GM18951 (cell line): ENCODE results near the gene SLCO4A1.

Experiments
- POLR2A ChIP-seq: IDR thresholded peaks from 4 replicates; pipeline ENCODE4 v1.6.1; 2011; ENCODE audit warnings: mild to moderate bottlenecking; ENCODE audit not compliant: insufficient read length, insufficient read depth; ENCODE audit errors: extremely low read depth
- in situ Hi-C: fragments of 300-500 bp; cut with MboI; formaldehyde crosslinking; loops from one replicate; pipeline ENCODE4 v1.12.0; 2022; ENCODE audit warnings: low sequenced_read_pairs, mixed read lengths, inconsistent platforms; ENCODE audit not compliant: unreplicated experiment

Gene SLCO4A1

DNA sequence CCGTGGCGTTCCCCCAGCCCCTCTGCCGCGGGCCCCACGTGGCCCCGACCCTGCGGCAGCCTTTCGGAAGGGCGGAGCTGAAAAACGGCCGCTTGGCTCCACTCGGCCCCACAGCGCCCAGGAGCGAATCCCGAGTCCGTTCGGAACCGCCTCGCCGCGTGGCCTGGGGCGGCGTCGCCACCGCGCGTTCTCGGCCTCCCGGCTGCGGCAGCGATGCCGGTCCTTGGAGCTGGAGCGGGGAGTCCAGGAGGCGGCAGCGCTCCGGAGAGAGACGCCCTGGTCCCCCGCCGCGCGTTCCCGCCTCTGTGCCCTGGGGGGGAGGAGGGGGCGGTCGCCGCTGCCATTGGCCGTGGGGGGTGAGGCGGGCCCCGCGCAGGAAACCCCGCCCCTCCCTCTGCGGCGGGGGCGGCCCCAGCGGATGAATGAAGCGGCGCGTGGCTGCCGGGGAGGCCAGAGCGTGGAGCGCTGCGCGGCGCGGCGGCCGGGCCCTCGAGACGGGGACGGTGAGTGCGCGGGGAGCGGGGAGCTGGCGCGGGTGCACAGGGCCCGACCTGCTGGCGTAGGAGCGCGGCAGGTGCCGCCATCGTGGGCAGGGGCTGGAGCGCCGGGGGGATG is at the start of gene SLCO4A1:
Gene SLCO4A1 (plus strand): TSS at position 453 of the 615 bp plus-strand sequence. CDS start 13,952 bp downstream, outside the sequence.
- peak; percentile 88 for TF ChIP-seq POLR2A
- in situ Hi-C loops = no loop called here

GRCh38 chr20:62592506-62593177 is 49.7 kb upstream of the SLCO4A1 start:
- in situ Hi-C loops = no loop called here
- no peak for TF ChIP-seq POLR2A

GRCh38 chr20:62593616-62594015 is 48.7 kb upstream of the SLCO4A1 start:
- in situ Hi-C loops = no loop called here
- no peak for TF ChIP-seq POLR2A

DNA sequence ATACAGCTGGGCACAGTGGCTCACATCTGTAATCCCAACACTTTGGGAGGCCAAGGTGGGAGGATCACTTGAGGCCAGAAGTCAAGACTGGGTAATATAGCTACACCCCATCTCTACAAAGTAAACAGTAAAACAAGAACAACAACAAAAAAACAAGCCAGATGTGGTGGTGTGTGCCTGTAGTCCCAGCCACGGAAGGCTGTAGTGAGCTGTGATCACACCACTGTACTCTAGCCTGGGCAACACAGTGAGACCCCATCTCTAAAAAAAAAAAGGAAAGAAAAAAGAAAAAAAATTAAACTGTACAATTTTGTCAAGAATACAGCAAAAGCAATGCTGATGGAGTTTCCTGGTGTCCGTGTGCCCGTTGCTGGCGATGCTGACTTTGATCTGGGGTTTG is 47.2 kb upstream of the SLCO4A1 start:
- in situ Hi-C loops = no loop called here
- no peak for TF ChIP-seq POLR2A

DNA sequence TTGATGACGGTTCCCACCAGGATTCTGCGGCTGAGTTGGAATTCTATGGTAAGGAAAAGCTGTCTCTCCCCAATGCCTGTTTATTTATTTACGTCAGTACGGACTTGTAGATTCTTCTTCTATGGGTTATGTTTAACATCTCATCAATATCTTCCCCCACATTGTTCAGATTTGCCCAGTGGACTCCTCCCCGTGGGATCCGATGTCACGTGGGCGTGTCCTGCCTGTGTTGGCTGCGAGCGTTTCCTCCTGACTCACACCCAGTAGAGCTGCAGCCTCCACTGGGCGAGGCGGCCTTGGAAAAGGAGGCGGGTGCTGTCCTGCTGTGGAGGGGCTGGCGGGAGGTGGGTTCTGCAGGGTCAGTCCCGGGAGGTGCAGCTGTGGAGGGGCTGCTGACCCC is 46.8 kb upstream of the SLCO4A1 start:
- TF ChIP-seq POLR2A = no peak
- in situ Hi-C loops = no loop called here

DNA sequence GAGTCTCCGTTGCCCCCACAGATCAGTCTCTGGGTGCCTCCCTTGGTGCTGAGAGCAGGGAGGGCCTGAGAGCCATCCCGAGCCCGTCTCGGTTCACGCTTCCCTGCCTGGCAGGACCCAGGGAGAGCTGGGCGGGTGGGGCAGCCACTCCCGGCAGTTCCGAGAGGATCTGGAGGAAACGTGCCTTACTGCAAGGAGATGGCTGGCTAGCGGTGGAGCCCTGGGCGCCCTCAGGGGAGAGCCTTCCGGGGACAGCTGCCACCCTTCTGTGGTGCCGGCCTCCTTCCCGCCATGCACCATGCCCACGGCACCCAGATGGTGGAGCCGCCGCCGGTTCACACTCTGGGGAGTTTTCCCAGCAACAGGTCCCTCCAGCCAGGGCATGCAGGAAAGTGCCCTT is 45.8 kb upstream of the SLCO4A1 start:
- no peak for TF ChIP-seq POLR2A

DNA sequence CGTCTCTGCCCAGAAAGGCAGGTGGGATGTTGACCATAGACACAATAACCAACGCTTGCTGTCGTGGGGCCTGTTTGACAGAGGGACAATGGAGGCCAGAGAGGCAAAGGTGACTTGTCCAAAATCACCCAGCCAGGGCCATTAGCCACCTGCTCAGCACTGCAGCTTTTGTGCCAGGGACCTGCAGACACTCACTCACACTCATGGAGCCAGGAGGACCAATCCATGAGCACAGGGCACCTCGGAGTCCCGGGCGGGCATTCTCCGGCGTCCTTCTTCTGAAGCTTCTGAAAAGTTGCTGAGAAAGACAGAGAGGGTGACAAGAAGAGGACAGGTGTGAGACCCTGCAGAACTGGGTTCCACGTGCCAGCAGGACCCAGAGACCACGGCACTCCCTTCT is 45.4 kb upstream of the SLCO4A1 start:
- TF ChIP-seq POLR2A = no peak
- in situ Hi-C loops = no loop called here

More for the DNA sequence above, 45.8 kb upstream of the SLCO4A1 start:
- in situ Hi-C loops = no loop called here

- no peak for TF ChIP-seq POLR2A
- in situ Hi-C loops = no loop called here
Observed at GRCh38 chr20:62597416-62598115, 44.7 kb upstream of the SLCO4A1 start.

GRCh38 chr20:62598761-62599194 is 43.5 kb upstream of the SLCO4A1 start:
- in situ Hi-C loops = no loop called here
- TF ChIP-seq POLR2A = no peak

GRCh38 chr20:62599216-62600110 is 42.8 kb upstream of the SLCO4A1 start:
- no peak for TF ChIP-seq POLR2A

GRCh38 chr20:62601172-62601571 is 41.1 kb upstream of the SLCO4A1 start:
- in situ Hi-C loops = no loop called here
- no peak for TF ChIP-seq POLR2A

More at GRCh38 chr20:62599216-62600110, 42.8 kb upstream of the SLCO4A1 start:
- in situ Hi-C loops = no loop called here

DNA sequence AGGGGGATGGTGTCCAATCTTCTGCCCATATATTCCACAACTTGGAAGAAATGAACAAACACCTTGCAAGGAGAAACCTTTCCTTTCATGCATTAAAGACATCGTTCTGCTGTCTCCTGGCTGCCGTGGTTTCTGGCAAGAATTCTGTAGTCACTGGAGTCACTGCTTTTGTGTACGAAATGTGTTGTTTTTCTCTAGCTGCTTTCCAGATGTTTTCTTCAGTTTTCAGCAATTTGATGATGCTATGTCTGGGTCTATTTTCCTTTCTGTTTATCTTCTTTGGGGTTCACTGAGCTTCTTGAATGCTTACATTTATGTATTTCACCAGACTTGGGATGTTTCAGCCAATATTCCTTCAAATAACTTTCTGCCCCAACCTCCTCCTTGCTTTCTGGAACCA is 40.6 kb upstream of the SLCO4A1 start:
- in situ Hi-C loops = no loop called here

DNA sequence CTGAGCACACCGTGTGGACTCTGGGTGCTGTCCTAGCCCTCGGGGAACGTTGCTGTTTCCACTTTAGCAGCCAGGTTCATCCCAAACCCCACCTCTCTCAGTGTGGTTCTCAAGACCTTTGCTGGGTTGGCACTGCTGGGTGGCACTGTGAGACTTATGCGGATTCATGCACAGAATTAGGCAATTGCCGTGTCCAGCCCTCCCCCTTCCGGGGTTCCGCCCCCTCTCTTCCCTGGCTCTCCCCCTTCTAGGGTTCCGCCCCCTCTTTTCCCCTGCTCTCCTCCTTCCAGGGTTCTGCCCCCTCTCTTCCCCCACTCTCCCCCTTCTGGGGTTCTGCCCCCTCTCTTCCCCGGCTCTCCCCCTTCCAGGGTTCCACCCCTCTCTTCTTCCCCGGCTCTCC is 39.8 kb upstream of the SLCO4A1 start:
- in situ Hi-C loops = no loop called here
- TF ChIP-seq POLR2A = no peak

More for the DNA sequence above, 40.6 kb upstream of the SLCO4A1 start:
- TF ChIP-seq POLR2A = no peak
